NCI-H2107 treated with DMSO at 0.1 percent for 48 hours (cell line): Measurements from ENCODE around the gene CLIC4.
A peak's percentile ranks its signal among the peaks of the same experiment; 100 is the strongest.
"Not testable (repeated sequence)": the region's sequence is repeated elsewhere in the genome, so short reads cannot be mapped to it uniquely, and the experiment has no call there.

ENCODE experiments used
- DNase-seq: peaks from one replicate; lab custom pipeline; 2025; ENCODE audit not compliant: unreplicated experiment; lab: John Stamatoyannopoulos, UW

The CLIC4 gene

GRCh38 chr1:24744911-24745710 is at the start of gene CLIC4:
CLIC4 (plus strand) TSS chr1:24745447; CDS start chr1:24745554, 107 bp downstream.
- DNase-seq: peak; percentile 99

- peak; percentile 76 for DNase-seq
Measured at GRCh38 chr1:24696041-24696755, 49.0 kb upstream of the CLIC4 start.

GRCh38 chr1:24696756-24697330 is 48.4 kb upstream of the CLIC4 start:
- DNase-seq: no peak

GRCh38 chr1:24697453-24698001 is 47.7 kb upstream of the CLIC4 start:
- DNase-seq: not testable (repeated sequence)

GRCh38 chr1:24698326-24698725 is 46.9 kb upstream of the CLIC4 start:
- not testable (repeated sequence) for DNase-seq

GRCh38 chr1:24699628-24700027 is 45.6 kb upstream of the CLIC4 start:
- peak; percentile 36 for DNase-seq

- DNase-seq: peak; percentile 91
Measured at GRCh38 chr1:24702511-24703293, 42.5 kb upstream of the CLIC4 start.

GRCh38 chr1:24704411-24705259 is 40.6 kb upstream of the CLIC4 start:
- DNase-seq: peak; percentile 92

- peak; percentile 98 for DNase-seq
Measured at GRCh38 chr1:24705260-24706073, 39.8 kb upstream of the CLIC4 start.

- not testable (repeated sequence) for DNase-seq
Measured at GRCh38 chr1:24706074-24706389, 39.2 kb upstream of the CLIC4 start.

GRCh38 chr1:24707687-24708086 is 37.6 kb upstream of the CLIC4 start:
- DNase-seq: no peak

- DNase-seq: no peak
Measured at GRCh38 chr1:24708938-24709337, 36.3 kb upstream of the CLIC4 start.

- no peak for DNase-seq
Measured at GRCh38 chr1:24709791-24710441, 35.3 kb upstream of the CLIC4 start.

GRCh38 chr1:24711329-24711728 is 33.9 kb upstream of the CLIC4 start:
- no peak for DNase-seq

GRCh38 chr1:24713176-24713575 is 32.1 kb upstream of the CLIC4 start:
- no peak for DNase-seq

- DNase-seq: no peak
Measured at GRCh38 chr1:24713736-24714135, 31.5 kb upstream of the CLIC4 start.

GRCh38 chr1:24714859-24715520 is 30.3 kb upstream of the CLIC4 start:
- no peak for DNase-seq

- no peak for DNase-seq
Measured at GRCh38 chr1:24715658-24716057, 29.6 kb upstream of the CLIC4 start.
